BLaER1 (cell line): ENCODE measurements around the gene ZNF385D.

Experiments
- H3K27ac ChIP-seq: shearing (Covaris generic); formaldehyde crosslinking; 2 replicates; pipeline ENCODE4 v1.8.1; 2022
- H3K27me3 ChIP-seq: shearing (Covaris generic); formaldehyde crosslinking; 2 replicates; pipeline ENCODE4 v1.8.1; 2022
- H3K36me3 ChIP-seq: shearing (Covaris generic); formaldehyde crosslinking; 2 replicates; pipeline ENCODE4 v1.8.1; 2022
- H3K4me1 ChIP-seq: shearing (Covaris generic); formaldehyde crosslinking; 2 replicates; pipeline ENCODE4 v1.8.1; 2022
- H3K4me2 ChIP-seq: shearing (Covaris generic); formaldehyde crosslinking; 2 replicates; pipeline ENCODE4 v1.8.1; 2022
- H3K4me3 ChIP-seq: shearing (Covaris generic); formaldehyde crosslinking; 2 replicates; pipeline ENCODE4 v1.8.1; 2022
- H3K9ac ChIP-seq: shearing (Covaris generic); formaldehyde crosslinking; 2 replicates; pipeline ENCODE4 v1.8.1; 2022
- H3K9me3 ChIP-seq: shearing (Covaris generic); formaldehyde crosslinking; 2 replicates; pipeline ENCODE4 v1.8.1; 2022
- H4K20me1 ChIP-seq: shearing (Covaris generic); formaldehyde crosslinking; 2 replicates; pipeline ENCODE4 v1.8.1; 2022
- Cebpa-rat ChIP-seq: shearing (Covaris generic); IDR thresholded peaks from 2 replicates; pipeline ENCODE4 v1.8.1; 2022

The ZNF385D gene

DNA sequence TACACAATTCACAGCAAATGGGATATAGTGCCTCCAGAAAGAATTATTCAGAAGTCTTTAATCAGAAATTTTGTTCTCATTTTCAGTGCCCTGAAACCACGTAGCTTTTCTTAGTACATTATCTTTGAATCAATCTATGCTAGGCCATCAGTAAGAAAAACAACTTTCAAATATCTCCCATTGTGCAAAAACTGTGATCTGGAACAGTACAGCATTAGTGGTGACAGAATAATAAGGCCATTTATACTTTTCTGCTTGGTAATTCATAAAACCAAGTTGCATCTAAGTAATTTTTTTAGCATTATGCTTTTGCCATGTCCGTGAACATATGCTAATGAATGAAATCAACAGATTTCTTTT lies 35.4 kb upstream of the ZNF385D start:
- Histone ChIP-seq H3K36me3 (no peaks in the 10 kb centered on the region), H3K9me3 (peaks cover 7% of the 10 kb centered on the region; the same call in 1 of the 2 replicates), H3K27me3 (no peaks in the 10 kb centered on the region), H3K27ac (no peak overlapping the region), H4K20me1 (no peaks in the 10 kb centered on the region), H3K9ac (no peak overlapping the region), H3K4me1 (peaks cover 43% of the 10 kb centered on the region), H3K4me2 (0 out of 2 replicates have a peak overlapping the region, but pooled peaks have one; percentile 16), H3K4me3 (no peak overlapping the region)
- no peak for TF ChIP-seq Cebpa-rat

DNA sequence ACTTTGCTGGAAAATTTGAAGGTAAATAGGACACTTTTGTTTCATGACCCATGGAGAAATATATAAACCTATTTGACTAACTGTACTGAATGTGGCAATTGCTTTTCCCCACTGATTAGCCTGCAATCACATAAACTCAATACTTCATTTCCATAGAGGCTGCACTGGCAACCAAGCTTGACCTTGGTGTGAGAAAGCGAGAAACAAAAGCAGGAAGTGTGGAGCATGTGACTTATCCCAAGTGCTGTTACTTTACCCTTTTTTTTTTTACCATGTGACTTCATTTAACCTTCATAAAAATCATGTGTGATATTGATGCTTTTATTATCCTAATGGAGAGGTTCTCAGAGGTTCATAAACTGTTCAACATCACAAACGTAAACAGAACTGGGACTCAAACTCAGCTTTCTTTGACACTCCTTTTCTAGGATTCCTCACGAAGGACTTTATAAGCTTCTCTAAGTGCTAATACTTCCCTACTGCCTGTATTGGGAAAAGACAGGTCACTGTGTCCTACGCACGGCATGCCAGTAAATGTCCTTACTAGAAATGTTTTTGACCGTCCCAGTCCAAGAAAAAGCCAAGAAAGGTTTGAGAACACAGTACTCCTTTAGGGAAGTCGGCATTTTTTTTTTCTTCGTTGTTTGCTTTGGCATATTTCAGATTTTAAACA lies 34.9 kb upstream of the ZNF385D start:
- H3K4me1 ChIP-seq: peaks cover 41% of the 10 kb centered on the region
- H3K27ac ChIP-seq: no peak overlapping the region
- H3K36me3 ChIP-seq: no peaks in the 10 kb centered on the region
- no peaks in the 10 kb centered on the region for H4K20me1 ChIP-seq
- H3K4me3 ChIP-seq: no peak overlapping the region
- H3K27me3 ChIP-seq: no peaks in the 10 kb centered on the region
- H3K4me2 ChIP-seq: peak overlapping the region; percentile 16; the same call in 1 of the 2 replicates
- peaks cover 7% of the 10 kb centered on the region; the same call in 1 of the 2 replicates for H3K9me3 ChIP-seq
- H3K9ac ChIP-seq: no peak overlapping the region
- TF ChIP-seq Cebpa-rat: no peak

DNA sequence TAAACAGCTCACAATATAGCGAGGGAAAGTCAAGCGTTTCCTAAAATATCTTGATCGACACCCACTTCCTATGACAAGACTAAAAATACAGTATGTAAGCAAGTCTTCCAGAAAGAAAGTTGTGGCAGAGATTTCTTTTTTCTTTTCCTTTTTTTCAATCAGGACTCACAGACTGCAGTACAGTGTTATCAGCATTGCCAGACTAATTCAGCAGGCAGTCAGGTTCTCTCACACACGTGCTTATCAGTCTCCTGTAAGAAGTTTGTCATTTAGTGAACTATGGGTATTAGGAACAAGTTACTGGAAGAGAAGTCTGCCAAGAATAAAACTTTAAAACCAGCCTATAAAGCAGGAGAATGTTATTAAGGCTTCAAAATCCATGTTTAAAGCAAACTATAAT lies 32.8 kb upstream of the ZNF385D start:
- Histone ChIP-seq H3K9ac (no peak overlapping the region), H3K27me3 (no peaks in the 10 kb centered on the region), H4K20me1 (no peaks in the 10 kb centered on the region), H3K4me1 (peaks cover 34% of the 10 kb centered on the region), H3K9me3 (peaks cover 7% of the 10 kb centered on the region; the same call in 1 of the 2 replicates), H3K4me2 (peak overlapping the region; percentile 69), H3K4me3 (no peak overlapping the region), H3K27ac (peak overlapping the region; percentile 40; the same call in 1 of the 2 replicates), H3K36me3 (no peaks in the 10 kb centered on the region)
- no peak for TF ChIP-seq Cebpa-rat

DNA sequence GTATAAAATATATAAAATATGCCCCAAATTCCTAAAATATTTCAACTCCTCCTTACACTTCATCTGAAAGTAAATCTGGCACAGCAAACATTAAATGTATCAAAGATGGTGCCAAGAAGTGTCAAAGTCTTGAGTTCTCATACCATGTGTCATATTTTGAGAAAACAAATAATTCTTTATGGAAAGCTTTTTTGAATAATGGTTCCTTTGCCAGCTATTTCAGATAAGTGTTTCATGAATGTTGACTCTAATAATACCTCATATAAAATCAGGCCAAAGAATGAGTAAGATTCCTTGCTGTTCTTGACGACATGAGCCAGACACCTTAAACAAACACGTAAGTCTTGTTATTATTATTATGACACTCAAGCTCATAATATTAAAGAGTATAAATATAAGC lies 30.3 kb upstream of the ZNF385D start:
- H3K27ac ChIP-seq: no peak overlapping the region
- no peaks in the 10 kb centered on the region for H3K9me3 ChIP-seq
- no peak overlapping the region for H3K9ac ChIP-seq
- no peaks in the 10 kb centered on the region for H3K36me3 ChIP-seq
- H3K4me3 ChIP-seq: no peak overlapping the region
- no peaks in the 10 kb centered on the region for H3K27me3 ChIP-seq
- H4K20me1 ChIP-seq: no peaks in the 10 kb centered on the region
- no peak overlapping the region for H3K4me2 ChIP-seq
- peaks cover 34% of the 10 kb centered on the region for H3K4me1 ChIP-seq
- TF ChIP-seq Cebpa-rat: no peak

- Histone ChIP-seq H3K27ac (no peak overlapping the region), H3K36me3 (no peaks in the 10 kb centered on the region), H3K27me3 (no peaks in the 10 kb centered on the region), H3K4me2 (no peak overlapping the region), H3K9me3 (no peaks in the 10 kb centered on the region), H3K9ac (no peak overlapping the region), H3K4me3 (no peak overlapping the region), H3K4me1 (peaks cover 24% of the 10 kb centered on the region), H4K20me1 (no peaks in the 10 kb centered on the region)
- no peak for TF ChIP-seq Cebpa-rat
Observed at GRCh38 chr3:21779909-21780308, 28.9 kb upstream of the ZNF385D start.

DNA sequence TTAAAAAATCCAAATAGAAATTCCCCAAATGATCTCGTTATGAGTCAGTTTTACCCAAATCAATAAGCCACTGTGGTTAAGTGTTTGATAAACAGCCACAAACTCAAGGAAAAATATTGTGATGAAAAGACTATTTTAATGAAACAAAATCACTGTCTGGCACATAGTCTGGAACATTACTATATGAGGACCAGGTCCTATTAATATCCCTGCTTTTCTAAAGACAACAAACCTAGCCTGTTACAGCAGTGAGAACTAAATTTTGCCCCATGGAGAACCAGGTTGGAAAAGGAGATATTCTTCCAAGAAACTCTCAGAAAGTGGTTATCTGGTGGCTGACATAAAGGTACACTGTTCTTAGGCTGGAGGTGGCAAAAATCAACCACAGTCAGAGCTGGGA lies 27.7 kb upstream of the ZNF385D start:
- Histone ChIP-seq H3K27ac (no peak overlapping the region), H3K4me2 (no peak overlapping the region), H3K27me3 (no peaks in the 10 kb centered on the region), H3K36me3 (no peaks in the 10 kb centered on the region), H4K20me1 (no peaks in the 10 kb centered on the region), H3K4me1 (peaks cover 13% of the 10 kb centered on the region), H3K9me3 (no peaks in the 10 kb centered on the region), H3K4me3 (no peak overlapping the region), H3K9ac (no peak overlapping the region)
- TF ChIP-seq Cebpa-rat: no peak

DNA sequence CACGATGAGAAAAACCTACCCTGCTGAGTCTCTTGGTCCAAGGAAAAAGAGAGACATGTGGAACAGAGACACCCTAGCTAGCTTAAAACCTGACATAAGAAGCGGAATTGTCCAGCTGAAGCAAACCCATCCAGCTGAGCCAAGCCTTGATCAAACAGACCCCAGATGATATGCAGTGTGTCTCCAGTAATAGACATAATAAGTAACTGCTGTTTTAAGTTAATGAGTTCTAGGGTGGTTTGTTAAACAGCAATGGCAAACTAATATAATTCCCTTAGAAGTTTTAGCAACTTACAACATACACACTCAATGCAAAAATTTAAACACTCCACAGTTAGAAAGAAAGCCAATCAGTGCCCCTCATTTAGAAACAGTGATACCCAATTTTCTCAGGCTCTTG lies 26.8 kb upstream of the ZNF385D start:
- Histone ChIP-seq H4K20me1 (no peaks in the 10 kb centered on the region), H3K4me1 (peaks cover 5% of the 10 kb centered on the region; the same call in 1 of the 2 replicates), H3K9ac (no peak overlapping the region), H3K4me3 (no peak overlapping the region), H3K27ac (no peak overlapping the region), H3K36me3 (no peaks in the 10 kb centered on the region), H3K9me3 (no peaks in the 10 kb centered on the region), H3K27me3 (no peaks in the 10 kb centered on the region), H3K4me2 (no peak overlapping the region)
- TF ChIP-seq Cebpa-rat: no peak

DNA sequence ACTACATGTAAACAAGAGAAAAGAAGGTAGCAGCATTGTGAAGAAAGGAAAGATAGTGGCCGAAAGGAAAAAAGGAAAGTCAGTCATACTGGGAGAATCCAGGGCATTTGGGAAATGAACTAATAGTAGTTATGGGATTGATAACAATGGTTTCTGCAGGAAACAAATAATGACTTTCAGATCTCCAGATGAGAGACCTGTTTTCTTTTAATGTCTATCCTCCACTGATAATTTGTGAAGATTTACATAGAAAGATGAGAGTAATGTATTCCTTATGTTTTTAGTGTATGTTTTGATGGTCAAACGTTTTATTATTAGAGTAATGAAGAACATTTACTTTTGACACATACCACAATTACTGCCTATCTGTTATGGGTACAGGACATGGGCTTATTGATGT lies 15.0 kb upstream of the ZNF385D start:
- Histone ChIP-seq H3K27ac (no peak overlapping the region), H4K20me1 (no peaks in the 10 kb centered on the region)

DNA sequence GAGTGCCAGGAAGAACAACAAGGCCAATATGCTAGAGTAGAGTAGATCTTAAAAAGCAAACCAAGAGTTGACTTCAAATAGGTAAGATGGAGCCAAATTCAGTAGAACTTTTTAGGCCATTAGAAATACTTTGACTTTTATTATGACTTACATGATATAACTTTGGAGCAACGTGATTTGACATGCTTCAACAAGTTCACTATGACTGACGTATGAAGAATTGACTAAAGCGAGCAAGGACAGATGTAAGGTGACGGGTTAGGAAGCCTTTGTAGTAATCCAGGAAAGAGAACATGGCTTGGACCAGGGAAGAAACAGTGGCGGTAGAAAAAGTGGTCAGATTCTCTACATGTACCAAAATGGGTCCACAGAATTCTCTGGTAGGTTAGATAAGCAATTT lies 4.9 kb upstream of the ZNF385D start:
- H4K20me1 ChIP-seq: no peaks in the 10 kb centered on the region
- no peaks in the 10 kb centered on the region for H3K36me3 ChIP-seq
- peaks cover 1% of the 10 kb centered on the region; the same call in 1 of the 2 replicates for H3K9me3 ChIP-seq
- H3K4me2 ChIP-seq: no peak overlapping the region
- TF ChIP-seq Cebpa-rat: no peak
- peaks cover 9% of the 10 kb centered on the region for H3K27me3 ChIP-seq
- no peak overlapping the region for H3K4me3 ChIP-seq
- no peak overlapping the region for H3K9ac ChIP-seq
- no peak overlapping the region for H3K27ac ChIP-seq
- H3K4me1 ChIP-seq: no peaks in the 10 kb centered on the region

More for the DNA sequence above, 15.0 kb upstream of the ZNF385D start:
- H3K4me1 ChIP-seq: no peaks in the 10 kb centered on the region
- H3K36me3 ChIP-seq: no peaks in the 10 kb centered on the region
- H3K9me3 ChIP-seq: no peaks in the 10 kb centered on the region
- no peak overlapping the region for H3K9ac ChIP-seq
- H3K4me2 ChIP-seq: no peak overlapping the region
- no peak for TF ChIP-seq Cebpa-rat
- H3K4me3 ChIP-seq: no peak overlapping the region
- H3K27me3 ChIP-seq: no peaks in the 10 kb centered on the region

- Histone ChIP-seq H3K9ac (no peak overlapping the region), H3K4me2 (no peak overlapping the region), H3K4me3 (no peak overlapping the region), H3K4me1 (no peaks in the 10 kb centered on the region), H4K20me1 (no peaks in the 10 kb centered on the region), H3K36me3 (no peaks in the 10 kb centered on the region), H3K27ac (no peak overlapping the region), H3K9me3 (peaks cover 9% of the 10 kb centered on the region; the same call in 1 of the 2 replicates), H3K27me3 (peaks cover 18% of the 10 kb centered on the region)
- no peak for TF ChIP-seq Cebpa-rat
Observed at GRCh38 chr3:21754839-21755238, 3.8 kb upstream of the ZNF385D start.
